Erythroblast (primary cell): ENCODE results near the gene SLC39A2.

Experiments
- GATA1 ChIP-seq: IDR thresholded peaks from 2 replicates; pipeline ENCODE4 v1.6.1; 2011; ENCODE audit warnings: low read depth, mild to moderate bottlenecking, control low read depth, low read length, moderate library complexity
- POLR2A ChIP-seq: IDR thresholded peaks from 2 replicates; pipeline ENCODE4 v1.6.1; 2011; ENCODE audit warnings: mild to moderate bottlenecking, low read length

- no peak for TF ChIP-seq POLR2A
- no peak for TF ChIP-seq GATA1
Measured at GRCh38 chr14:21039585-21040369, 40.7 kb downstream of the SLC39A2 start.
